Astrocyte (in vitro differentiated cells and primary cell): ENCODE measurements around the gene LMOD1. TPM values are rescaled to one million over a fixed set of nuclear protein-coding genes. Genes with fewer than 3 reads are reported as not detected.

Experiments
- DNase-seq: peaks from one replicate; pipeline ENCODE4 v3.0.0-alpha.2; 2010; ENCODE audit warnings: low read depth
- FAIRE-seq: peaks from 2 replicates; lab custom pipeline; 2011; peaks lifted over from hg19 to GRCh38; lab: Jason Lieb, UNC
- H2AFZ ChIP-seq: 2 replicates; pipeline ENCODE4 v1.6.0; 2012; ENCODE audit warnings: low read depth, low read length, inconsistent platforms
- H3K27ac ChIP-seq: 2 replicates; pipeline ENCODE4 v1.5.1; 2011; ENCODE audit warnings: low read depth, low read length, inconsistent platforms
- H3K27me3 ChIP-seq: 2 replicates; pipeline ENCODE4 v1.6.0; 2011; ENCODE audit warnings: low read length, inconsistent platforms; ENCODE audit not compliant: insufficient read depth
- H3K36me3 ChIP-seq: 2 replicates; pipeline ENCODE4 v1.5.1; 2011; ENCODE audit warnings: low read length, inconsistent platforms; ENCODE audit not compliant: insufficient read depth
- H3K4me1 ChIP-seq: 2 replicates; pipeline ENCODE4 v1.5.1; 2011; ENCODE audit warnings: low read length, inconsistent platforms; ENCODE audit not compliant: insufficient read depth
- H3K4me2 ChIP-seq: 2 replicates; pipeline ENCODE4 v1.6.0; 2012; ENCODE audit warnings: low read length, inconsistent platforms
- H3K4me3 ChIP-seq: 2 replicates; pipeline ENCODE4 v1.5.1; 2011; ENCODE audit warnings: low read depth, mild to moderate bottlenecking, low read length, inconsistent platforms; ENCODE audit not compliant: insufficient read depth
- H3K79me2 ChIP-seq: 2 replicates; pipeline ENCODE4 v1.6.0; 2012; ENCODE audit warnings: mild to moderate bottlenecking, low read length, inconsistent platforms; ENCODE audit not compliant: insufficient read depth
- H3K9ac ChIP-seq: 2 replicates; pipeline ENCODE4 v1.6.0; 2012; ENCODE audit warnings: mild to moderate bottlenecking, low read length, inconsistent platforms
- H3K9me3 ChIP-seq: 2 replicates; pipeline ENCODE4 v1.5.1; 2012; ENCODE audit warnings: low read depth, mild to moderate bottlenecking, low read length, inconsistent platforms; ENCODE audit not compliant: insufficient read depth
- H4K20me1 ChIP-seq: 2 replicates; pipeline ENCODE4 v1.6.0; 2012; ENCODE audit warnings: low read length, inconsistent platforms; ENCODE audit not compliant: insufficient read depth
- H3K27ac Mint-ChIP-seq: one replicate; pipeline ENCODE4 v1.8.0; 2021; ENCODE audit warnings: mild to moderate bottlenecking, mixed read lengths; ENCODE audit not compliant: unreplicated experiment
- H3K27me3 Mint-ChIP-seq: one replicate; pipeline ENCODE4 v1.8.0; 2021; ENCODE audit warnings: low read depth, mixed read lengths; ENCODE audit not compliant: unreplicated experiment
- H3K36me3 Mint-ChIP-seq: one replicate; pipeline ENCODE4 v1.8.0; 2021; ENCODE audit warnings: low read depth, mixed read lengths; ENCODE audit not compliant: unreplicated experiment
- H3K4me1 Mint-ChIP-seq: one replicate; pipeline ENCODE4 v1.8.0; 2021; ENCODE audit warnings: low read depth, mixed read lengths; ENCODE audit not compliant: unreplicated experiment
- H3K4me3 Mint-ChIP-seq: one replicate; pipeline ENCODE4 v1.8.0; 2021; ENCODE audit warnings: mild to moderate bottlenecking, moderate library complexity, mixed read lengths; ENCODE audit not compliant: unreplicated experiment
- H3K9me3 Mint-ChIP-seq: one replicate; pipeline ENCODE4 v1.8.0; 2021; ENCODE audit warnings: mild to moderate bottlenecking, mixed read lengths; ENCODE audit not compliant: unreplicated experiment
- CTCF ChIP-seq: IDR thresholded peaks from 2 replicates; pipeline ENCODE4 v1.5.1; 2011; ENCODE audit warnings: low read depth, mild to moderate bottlenecking, inconsistent platforms, low read length, moderate library complexity; ENCODE audit not compliant: insufficient read depth
- EZH2 ChIP-seq: IDR thresholded peaks from 2 replicates; pipeline ENCODE4 v1.6.1; 2012; ENCODE audit warnings: mild to moderate bottlenecking, low read length, inconsistent platforms; ENCODE audit not compliant: insufficient read depth
- total RNA-seq: library from RNA; stranded (reverse); gene quantifications from 2 replicates; pipeline ENCODE4 v1.2.1, GENCODE V29; 2021

The LMOD1 gene
- total RNA-seq, 1 donor from 2014 or later, result 13.2 TPM

DNA sequence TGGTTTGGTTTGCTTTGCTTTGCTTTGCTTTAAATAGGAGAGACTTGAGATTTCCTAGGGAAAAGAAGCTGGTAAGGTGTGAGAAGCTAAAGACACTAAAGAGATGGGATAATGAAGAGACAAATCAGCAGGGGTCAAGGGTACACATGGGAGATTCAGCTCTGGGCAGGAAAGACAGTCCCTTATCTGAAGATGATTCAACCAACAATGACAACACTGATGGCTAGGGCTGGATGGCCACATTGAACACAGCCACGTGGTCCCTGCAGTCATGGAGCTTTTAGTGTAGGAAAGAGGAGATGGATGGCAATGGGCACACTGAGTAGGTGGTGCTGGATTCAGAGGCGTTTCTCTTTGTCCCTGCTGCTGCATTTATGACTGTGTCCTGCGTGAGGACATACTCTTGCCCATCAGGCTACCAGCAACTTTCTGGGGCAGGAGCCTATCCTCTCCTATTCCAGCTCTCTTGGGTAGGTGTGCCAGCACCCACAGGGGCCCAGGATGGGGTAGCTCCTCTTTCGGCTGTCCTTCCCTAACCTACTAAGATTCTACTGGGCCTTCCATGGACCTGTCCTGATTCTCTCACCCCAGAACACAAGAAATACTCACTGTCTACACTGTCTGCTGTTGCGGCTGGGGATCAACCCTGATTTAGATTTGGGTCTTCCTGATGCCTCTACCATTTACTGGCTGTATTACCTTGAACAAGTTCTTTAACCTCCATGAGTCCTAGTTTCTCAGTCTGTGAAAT, 59.1 kb downstream of the LMOD1 start:
- H3K27ac ChIP-seq, result no peak overlapping the region
- no peaks in the 10 kb centered on the region for H3K27me3 ChIP-seq
- no peak overlapping the region for H3K4me3 ChIP-seq
- H3K9ac ChIP-seq, result no peak overlapping the region
- H3K9me3 ChIP-seq, result no peaks in the 10 kb centered on the region
- Mint-ChIP-seq H3K27ac (no peak overlapping the region), H3K9me3 (no peaks in the 10 kb centered on the region), H3K4me3 (peak overlapping the region; percentile 69), H3K36me3 (peaks cover 5% of the 10 kb centered on the region), H3K4me1 (peaks cover 32% of the 10 kb centered on the region), H3K27me3 (peaks cover 28% of the 10 kb centered on the region)
- H3K36me3 ChIP-seq, result peaks cover 3% of the 10 kb centered on the region
- H3K4me1 ChIP-seq, result peaks cover 38% of the 10 kb centered on the region
- H3K79me2 ChIP-seq, result peaks cover 8% of the 10 kb centered on the region
- no peak overlapping the region for H3K4me2 ChIP-seq
- no peak for DNase-seq
- peaks cover 4% of the 10 kb centered on the region for H4K20me1 ChIP-seq
- TF ChIP-seq CTCF (no peak), EZH2 (no peak)
- no peak overlapping the region for H2AFZ ChIP-seq
- no peak for FAIRE-seq

GRCh38 chr1:201886103-201886885, 60.1 kb downstream of the LMOD1 start:
- peaks cover 21% of the 10 kb centered on the region for H3K27me3 Mint-ChIP-seq

More at GRCh38 chr1:201886103-201886885, 60.1 kb downstream of the LMOD1 start:
- H3K4me1 Mint-ChIP-seq, result peaks cover 32% of the 10 kb centered on the region
- peaks cover 4% of the 10 kb centered on the region for H4K20me1 ChIP-seq
- peaks cover 38% of the 10 kb centered on the region for H3K4me1 ChIP-seq
- H3K27ac ChIP-seq, result no peak overlapping the region
- H3K9me3 Mint-ChIP-seq, result no peaks in the 10 kb centered on the region
- H3K79me2 ChIP-seq, result peaks cover 8% of the 10 kb centered on the region
- no peak overlapping the region for H2AFZ ChIP-seq
- no peaks in the 10 kb centered on the region for H3K27me3 ChIP-seq
- H3K36me3 Mint-ChIP-seq, result peaks cover 3% of the 10 kb centered on the region
- no peaks in the 10 kb centered on the region for H3K9me3 ChIP-seq
- no peak overlapping the region for H3K9ac ChIP-seq
- H3K4me3 ChIP-seq, result no peak overlapping the region
- no peak overlapping the region for H3K4me2 ChIP-seq
- H3K27ac Mint-ChIP-seq, result peak overlapping the region; percentile 53
- FAIRE-seq (no peak), DNase-seq (peak; percentile 25)
- H3K4me3 Mint-ChIP-seq, result no peak overlapping the region
- TF ChIP-seq EZH2 (no peak), CTCF (no peak)
- peaks cover 3% of the 10 kb centered on the region for H3K36me3 ChIP-seq
